ENCODE data around the gene FYB1. TPM values are rescaled to one million over a fixed set of nuclear protein-coding genes. Genes with fewer than 3 reads are reported as not detected.

The FYB1 gene
- total RNA-seq, 4 donors from 2014 or later, result 1.5 to 3.9 (median 3.0) TPM

DNA sequence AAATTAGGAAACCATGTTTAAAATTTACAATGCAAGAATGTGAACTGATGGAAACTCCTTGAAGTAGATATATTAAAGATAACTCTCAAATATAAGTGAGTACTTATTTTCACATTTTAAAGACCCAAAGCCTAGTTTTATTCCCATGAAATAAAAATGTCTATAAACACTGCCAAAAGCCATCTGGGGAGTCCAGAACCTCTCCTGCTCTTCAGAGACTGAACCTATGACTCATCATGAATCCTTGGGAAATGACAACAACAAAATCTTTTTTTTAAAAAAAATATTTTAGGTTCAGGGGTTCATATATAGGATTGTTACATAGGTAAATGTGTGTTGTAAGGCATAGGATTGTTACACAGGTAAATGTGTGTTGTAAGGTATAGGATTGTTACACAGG lies 33.8 kb upstream of the FYB1 start:
- no peak for TF ChIP-seq POLR2A (IDR thresholded peaks at IDR 0.05)
- TF ChIP-seq, protein P1, sequence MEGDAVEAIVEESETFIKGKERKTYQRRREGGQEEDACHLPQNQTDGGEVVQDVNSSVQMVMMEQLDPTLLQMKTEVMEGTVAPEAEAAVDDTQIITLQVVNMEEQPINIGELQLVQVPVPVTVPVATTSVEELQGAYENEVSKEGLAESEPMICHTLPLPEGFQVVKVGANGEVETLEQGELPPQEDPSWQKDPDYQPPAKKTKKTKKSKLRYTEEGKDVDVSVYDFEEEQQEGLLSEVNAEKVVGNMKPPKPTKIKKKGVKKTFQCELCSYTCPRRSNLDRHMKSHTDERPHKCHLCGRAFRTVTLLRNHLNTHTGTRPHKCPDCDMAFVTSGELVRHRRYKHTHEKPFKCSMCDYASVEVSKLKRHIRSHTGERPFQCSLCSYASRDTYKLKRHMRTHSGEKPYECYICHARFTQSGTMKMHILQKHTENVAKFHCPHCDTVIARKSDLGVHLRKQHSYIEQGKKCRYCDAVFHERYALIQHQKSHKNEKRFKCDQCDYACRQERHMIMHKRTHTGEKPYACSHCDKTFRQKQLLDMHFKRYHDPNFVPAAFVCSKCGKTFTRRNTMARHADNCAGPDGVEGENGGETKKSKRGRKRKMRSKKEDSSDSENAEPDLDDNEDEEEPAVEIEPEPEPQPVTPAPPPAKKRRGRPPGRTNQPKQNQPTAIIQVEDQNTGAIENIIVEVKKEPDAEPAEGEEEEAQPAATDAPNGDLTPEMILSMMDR (IDR thresholded peaks at IDR 0.05), result no peak
- no peak for TF ChIP-seq EP300 (IDR thresholded peaks at IDR 0.05)
- TF ChIP-seq POLR2AphosphoS5 (IDR thresholded peaks at IDR 0.05), result no peak
- Histone ChIP-seq H3K36me3 (no peaks in the 10 kb centered on the region), H3K27ac (no peak overlapping the region), H3K4me1 (peaks cover 16% of the 10 kb centered on the region), H3K4me3 (no peak overlapping the region), H3K27me3 (no peaks in the 10 kb centered on the region), H3K9me3 (no peaks in the 10 kb centered on the region)
- no peak for DNase-seq (ENCODE audit: low spot score in 2 of 2)

- WGBS, result 43% methylated on average over 1 of the region's 1 CpG
- H3K27ac ChIP-seq, result no peak overlapping the region
- no peak overlapping the region for H3K4me3 ChIP-seq
- H3K36me3 ChIP-seq, result no peaks in the 10 kb centered on the region
- TF ChIP-seq POLR2AphosphoS5 (IDR thresholded peaks at IDR 0.05), result no peak
- TF ChIP-seq, protein P1 (IDR thresholded peaks at IDR 0.05), result no peak
- TF ChIP-seq POLR2A (IDR thresholded peaks at IDR 0.05), result no peak
- no peak for TF ChIP-seq EP300 (IDR thresholded peaks at IDR 0.05)
- H3K27me3 ChIP-seq, result no peaks in the 10 kb centered on the region
- no peaks in the 10 kb centered on the region for H3K4me1 ChIP-seq
- H3K9me3 ChIP-seq, result no peaks in the 10 kb centered on the region
- no peak for DNase-seq (ENCODE audit: low spot score in 2 of 2)
Observed at GRCh38 chr5:39249564-39250274, 30.4 kb upstream of the FYB1 start.

GRCh38 chr5:39249069-39249468 lies 29.7 kb upstream of the FYB1 start:
- TF ChIP-seq, protein P1 (IDR thresholded peaks at IDR 0.05), result no peak
- no peak for TF ChIP-seq POLR2AphosphoS5 (IDR thresholded peaks at IDR 0.05)
- Histone ChIP-seq H3K27ac (no peak overlapping the region), H3K4me1 (no peaks in the 10 kb centered on the region), H3K4me3 (no peak overlapping the region), H3K36me3 (no peaks in the 10 kb centered on the region), H3K27me3 (no peaks in the 10 kb centered on the region), H3K9me3 (no peaks in the 10 kb centered on the region)
- no peak for DNase-seq (ENCODE audit: low spot score in 2 of 2)
- 90% methylated on average over 1 of the region's 1 CpG for WGBS

- 90% methylated on average over 1 of the region's 1 CpG for WGBS
- H3K9me3 ChIP-seq, result no peaks in the 10 kb centered on the region
- TF ChIP-seq POLR2A (IDR thresholded peaks at IDR 0.05) (no peak), EP300 (IDR thresholded peaks at IDR 0.05) (no peak)
- TF ChIP-seq, protein P1 (IDR thresholded peaks at IDR 0.05), result no peak
Observed at GRCh38 chr5:39240750-39241149, 21.4 kb upstream of the FYB1 start.

GRCh38 chr5:39238366-39239105 lies 19.2 kb upstream of the FYB1 start:
- Histone ChIP-seq H3K27ac (no peak overlapping the region), H3K4me3 (no peak overlapping the region), H3K36me3 (no peaks in the 10 kb centered on the region), H3K27me3 (no peaks in the 10 kb centered on the region), H3K9me3 (no peaks in the 10 kb centered on the region), H3K4me1 (no peaks in the 10 kb centered on the region)
- TF ChIP-seq, protein P1 (IDR thresholded peaks at IDR 0.05), result no peak
- TF ChIP-seq POLR2AphosphoS5 (IDR thresholded peaks at IDR 0.05) (no peak), EP300 (IDR thresholded peaks at IDR 0.05) (no peak), POLR2A (IDR thresholded peaks at IDR 0.05) (no peak)
- 58% methylated on average over 3 of the region's 3 CpGs for WGBS
- DNase-seq (ENCODE audit: low spot score in 2 of 2), result no peak

More at GRCh38 chr5:39240750-39241149, 21.4 kb upstream of the FYB1 start:
- H3K36me3 ChIP-seq, result no peaks in the 10 kb centered on the region
- no peaks in the 10 kb centered on the region for H3K4me1 ChIP-seq
- no peaks in the 10 kb centered on the region for H3K27me3 ChIP-seq
- DNase-seq (ENCODE audit: low spot score in 2 of 2), result no peak
- no peak overlapping the region for H3K27ac ChIP-seq
- H3K4me3 ChIP-seq, result no peak overlapping the region

All from suprapubic skin (tissue), 4 donors.